K562 (cell line): ENCODE data around the gene PRPF6.

Experiments
- DACH1 ChIP-seq: fragments of 450-650 bp; IDR thresholded peaks from 2 replicates; pipeline ENCODE4 v1.6.1; 2018; ENCODE audit not compliant: partially characterized antibody
- MAFK ChIP-seq: IDR thresholded peaks from 2 replicates; pipeline ENCODE4 v1.6.1; 2011; ENCODE audit warnings: low read length, improper control_type of control experiment
- NCOA1 ChIP-seq: fragments of 450-650 bp; IDR thresholded peaks from 2 replicates; pipeline ENCODE4 v1.6.1; 2016; ENCODE audit warnings: low read depth
- RAD21 ChIP-seq, 2 experiments: fragments of 250-450 bp in 1 of 2; fragments of 450-650 bp in 1 of 2; sonication (Bioruptor Pico) in 1 of 2; formaldehyde crosslinking in 1 of 2; IDR thresholded peaks in 1 of 2; conservative IDR thresholded peaks in 1 of 2; 2 replicates each; pipeline versions ENCODE4 v1.4.0 to v1.8.0; 2020 to 2022; ENCODE audit warnings: mild to moderate bottlenecking in 2 of 2, moderate library complexity in 1 of 2
- TF ChIP-seq, protein P1 (sequence below): sonication (generic); formaldehyde crosslinking; IDR thresholded peaks from 2 replicates; pipeline ENCODE4 v1.8.0; 2022; ENCODE audit warnings: mild to moderate bottlenecking, missing genetic modification reagents
- TF ChIP-seq, protein P2 (sequence below): sonication (generic); formaldehyde crosslinking; IDR thresholded peaks from 2 replicates; pipeline ENCODE4 v1.8.1; 2023; ENCODE audit warnings: mild to moderate bottlenecking, missing genetic modification reagents
- TF ChIP-seq, protein P3 (sequence below), 3 experiments: IDR thresholded peaks in 2 of 3; conservative IDR thresholded peaks in 1 of 3; 2 replicates each; pipeline ENCODE4 v1.5.1; 2011 to 2012; ENCODE audit warnings: low read length in 3 of 3, mild to moderate bottlenecking in 3 of 3, control low read depth in 2 of 3, improper control_type of control experiment in 1 of 3, inconsistent platforms in 1 of 3, low read depth in 1 of 3, mixed read lengths in 1 of 3, moderate library complexity in 1 of 3; ENCODE audit not compliant: insufficient read depth in 2 of 3

DNA sequence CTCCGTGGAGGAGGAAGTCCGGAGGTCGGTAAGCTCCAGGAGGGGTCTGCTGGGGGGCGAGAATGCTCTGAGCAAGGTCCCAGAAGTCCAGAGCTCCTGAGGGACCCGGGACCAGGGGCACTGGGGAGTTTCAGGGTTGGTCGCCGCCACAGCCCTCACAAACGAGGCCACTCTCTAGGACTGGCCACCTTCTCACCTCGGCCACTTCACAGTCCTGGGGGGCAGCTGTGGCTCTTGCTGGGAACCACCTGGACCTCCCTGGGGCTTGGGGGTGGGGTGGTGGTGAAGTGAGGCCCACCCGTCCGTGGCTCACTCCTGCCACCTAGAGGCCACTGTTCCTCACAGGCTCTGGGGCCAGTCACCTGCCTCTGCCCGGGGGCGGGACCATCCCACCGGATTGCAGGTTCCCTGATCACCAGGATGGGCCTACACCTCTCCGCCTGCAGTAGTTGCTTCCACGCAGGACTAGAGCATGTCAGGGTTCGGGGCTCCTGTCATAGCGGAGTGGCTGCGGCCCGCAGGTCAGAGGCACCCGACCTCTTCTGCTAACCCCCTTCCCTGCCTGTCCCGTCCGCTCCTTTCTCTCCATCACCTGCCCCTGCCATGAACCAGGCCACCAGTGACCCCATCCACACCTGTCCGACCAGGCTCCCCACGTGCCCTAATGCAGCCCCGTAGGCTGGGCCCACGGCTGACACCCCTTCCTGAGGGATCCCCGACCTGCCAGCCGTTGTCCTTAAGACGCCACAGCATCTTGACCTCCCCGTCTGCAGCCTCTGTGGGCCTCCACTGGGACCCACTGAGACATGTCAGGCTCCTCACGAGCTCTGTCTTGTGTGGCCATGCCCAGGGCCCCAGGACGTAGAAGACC lies 76.9 kb downstream of the PRPF6 start:
- TF ChIP-seq, protein P1, sequence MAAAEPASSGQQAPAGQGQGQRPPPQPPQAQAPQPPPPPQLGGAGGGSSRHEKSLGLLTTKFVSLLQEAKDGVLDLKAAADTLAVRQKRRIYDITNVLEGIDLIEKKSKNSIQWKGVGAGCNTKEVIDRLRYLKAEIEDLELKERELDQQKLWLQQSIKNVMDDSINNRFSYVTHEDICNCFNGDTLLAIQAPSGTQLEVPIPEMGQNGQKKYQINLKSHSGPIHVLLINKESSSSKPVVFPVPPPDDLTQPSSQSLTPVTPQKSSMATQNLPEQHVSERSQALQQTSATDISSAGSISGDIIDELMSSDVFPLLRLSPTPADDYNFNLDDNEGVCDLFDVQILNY (CRISPR knock-in tag), result no peak
- TF ChIP-seq, protein P2, sequence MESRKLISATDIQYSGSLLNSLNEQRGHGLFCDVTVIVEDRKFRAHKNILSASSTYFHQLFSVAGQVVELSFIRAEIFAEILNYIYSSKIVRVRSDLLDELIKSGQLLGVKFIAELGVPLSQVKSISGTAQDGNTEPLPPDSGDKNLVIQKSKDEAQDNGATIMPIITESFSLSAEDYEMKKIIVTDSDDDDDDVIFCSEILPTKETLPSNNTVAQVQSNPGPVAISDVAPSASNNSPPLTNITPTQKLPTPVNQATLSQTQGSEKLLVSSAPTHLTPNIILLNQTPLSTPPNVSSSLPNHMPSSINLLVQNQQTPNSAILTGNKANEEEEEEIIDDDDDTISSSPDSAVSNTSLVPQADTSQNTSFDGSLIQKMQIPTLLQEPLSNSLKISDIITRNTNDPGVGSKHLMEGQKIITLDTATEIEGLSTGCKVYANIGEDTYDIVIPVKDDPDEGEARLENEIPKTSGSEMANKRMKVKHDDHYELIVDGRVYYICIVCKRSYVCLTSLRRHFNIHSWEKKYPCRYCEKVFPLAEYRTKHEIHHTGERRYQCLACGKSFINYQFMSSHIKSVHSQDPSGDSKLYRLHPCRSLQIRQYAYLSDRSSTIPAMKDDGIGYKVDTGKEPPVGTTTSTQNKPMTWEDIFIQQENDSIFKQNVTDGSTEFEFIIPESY, result no peak
- TF ChIP-seq, protein P3, sequence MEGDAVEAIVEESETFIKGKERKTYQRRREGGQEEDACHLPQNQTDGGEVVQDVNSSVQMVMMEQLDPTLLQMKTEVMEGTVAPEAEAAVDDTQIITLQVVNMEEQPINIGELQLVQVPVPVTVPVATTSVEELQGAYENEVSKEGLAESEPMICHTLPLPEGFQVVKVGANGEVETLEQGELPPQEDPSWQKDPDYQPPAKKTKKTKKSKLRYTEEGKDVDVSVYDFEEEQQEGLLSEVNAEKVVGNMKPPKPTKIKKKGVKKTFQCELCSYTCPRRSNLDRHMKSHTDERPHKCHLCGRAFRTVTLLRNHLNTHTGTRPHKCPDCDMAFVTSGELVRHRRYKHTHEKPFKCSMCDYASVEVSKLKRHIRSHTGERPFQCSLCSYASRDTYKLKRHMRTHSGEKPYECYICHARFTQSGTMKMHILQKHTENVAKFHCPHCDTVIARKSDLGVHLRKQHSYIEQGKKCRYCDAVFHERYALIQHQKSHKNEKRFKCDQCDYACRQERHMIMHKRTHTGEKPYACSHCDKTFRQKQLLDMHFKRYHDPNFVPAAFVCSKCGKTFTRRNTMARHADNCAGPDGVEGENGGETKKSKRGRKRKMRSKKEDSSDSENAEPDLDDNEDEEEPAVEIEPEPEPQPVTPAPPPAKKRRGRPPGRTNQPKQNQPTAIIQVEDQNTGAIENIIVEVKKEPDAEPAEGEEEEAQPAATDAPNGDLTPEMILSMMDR (IDR thresholded peaks at IDR 0.05 in 2 of 3, conservative IDR thresholded peaks at IDR 0.05 in 1 of 3; ENCODE audit: insufficient read depth in 2 of 3, low read depth in 1 of 3, low read length in 3 of 3), result peak; percentile 90 to 91 (median 91)
- TF ChIP-seq NCOA1 (no peak), DACH1 (no peak), MAFK (no peak), RAD21 (CRISPR knock-in tag; conservative IDR thresholded peaks at IDR 0.05 in 1 of 2, IDR thresholded peaks at IDR 0.05 in 1 of 2) (peak; percentile 68 to 89)
